Muscle layer of duodenum (tissue), 2 donors: Measurements from ENCODE around the gene KIF11.

Source experiments
- H3K27ac ChIP-seq: one replicate; pipeline ENCODE4 v1.7.0; 2013; ENCODE audit warnings: mild to moderate bottlenecking, low read length
- H3K27me3 ChIP-seq: one replicate; pipeline ENCODE4 v1.7.0; 2013; ENCODE audit warnings: low read depth, mild to moderate bottlenecking, control low read depth, low read length
- H3K36me3 ChIP-seq, 2 donors: one replicate each; pipeline ENCODE4 v1.7.0; 2013; ENCODE audit warnings: low read length in 2 of 2, control low read depth in 1 of 2, mild to moderate bottlenecking in 1 of 2; ENCODE audit not compliant: insufficient read depth in 2 of 2, control insufficient read depth in 1 of 2
- H3K4me1 ChIP-seq, 2 donors: one replicate each; pipeline ENCODE4 v1.7.0; 2013; ENCODE audit warnings: low read length in 2 of 2, mild to moderate bottlenecking in 2 of 2, control low read depth in 1 of 2, moderate library complexity in 1 of 2; ENCODE audit not compliant: insufficient read depth in 2 of 2, control insufficient read depth in 1 of 2
- H3K4me3 ChIP-seq, 2 donors: one replicate each; pipeline ENCODE4 v1.7.0; 2013; ENCODE audit warnings: low read length in 2 of 2, low read depth in 1 of 2, mild to moderate bottlenecking in 1 of 2
- H3K9me3 ChIP-seq, 2 donors: one replicate each; pipeline ENCODE4 v1.7.0; 2013; ENCODE audit warnings: low read length in 2 of 2, control low read depth in 1 of 2, mild to moderate bottlenecking in 1 of 2; ENCODE audit not compliant: control insufficient read depth in 1 of 2
- donor health status: healthy.

Gene KIF11

GRCh38 chr10:92592761-92593618 is at the start of gene KIF11:
KIF11 (plus strand) TSS chr10:92593130; CDS start chr10:92593376, 246 bp downstream.
- Histone ChIP-seq H3K9me3 (no peaks in the 10 kb centered on the region), H3K27me3 (no peaks in the 10 kb centered on the region), H3K4me1 (peaks cover 3 to 8% of the 10 kb centered on the region in 2 donors), H3K36me3 (no peaks in the 10 kb centered on the region), H3K4me3 (peak within 1 kb of the TSS; percentile 95 to 99), H3K27ac (peak within 1 kb of the TSS; percentile 97)

GRCh38 chr10:92544296-92544695 is 48.6 kb upstream of the KIF11 start:
- Histone ChIP-seq H3K4me1 (no peaks in the 10 kb centered on the region), H3K27ac (no peak overlapping the region), H3K27me3 (no peaks in the 10 kb centered on the region), H3K4me3 (no peak overlapping the region), H3K9me3 (no peaks in the 10 kb centered on the region), H3K36me3 (peaks cover 4 to 7% of the 10 kb centered on the region in 2 donors)

- Histone ChIP-seq H3K4me3 (no peak overlapping the region), H3K27ac (no peak overlapping the region), H3K27me3 (no peaks in the 10 kb centered on the region), H3K9me3 (no peaks in the 10 kb centered on the region), H3K4me1 (no peaks in the 10 kb centered on the region), H3K36me3 (peaks cover 4 to 7% of the 10 kb centered on the region in 2 donors)
These were observed 47.4 kb upstream of the KIF11 start for GRCh38 chr10:92545556-92545955.

GRCh38 chr10:92547676-92548075 is 45.3 kb upstream of the KIF11 start:
- H3K36me3 ChIP-seq: peaks cover 4 to 7% of the 10 kb centered on the region in 2 donors
- no peaks in the 10 kb centered on the region for H3K9me3 ChIP-seq
- no peak overlapping the region for H3K27ac ChIP-seq
- no peak overlapping the region for H3K4me3 ChIP-seq
- H3K27me3 ChIP-seq: no peaks in the 10 kb centered on the region
- H3K4me1 ChIP-seq: no peaks in the 10 kb centered on the region

- H3K36me3 ChIP-seq: peaks cover 7 to 22% of the 10 kb centered on the region in 2 donors
- no peak overlapping the region for H3K27ac ChIP-seq
- no peak overlapping the region for H3K4me3 ChIP-seq
- H3K9me3 ChIP-seq: peaks cover 4 to 7% of the 10 kb centered on the region in 2 donors
- H3K4me1 ChIP-seq: no peaks in the 10 kb centered on the region
- no peaks in the 10 kb centered on the region for H3K27me3 ChIP-seq
These were observed 42.0 kb upstream of the KIF11 start for GRCh38 chr10:92550924-92551323.

GRCh38 chr10:92552310-92552709 is 40.6 kb upstream of the KIF11 start:
- no peak overlapping the region for H3K4me3 ChIP-seq
- H3K9me3 ChIP-seq: peaks cover 4 to 7% of the 10 kb centered on the region in 2 donors
- H3K27me3 ChIP-seq: no peaks in the 10 kb centered on the region
- H3K36me3 ChIP-seq: peaks cover 7 to 22% of the 10 kb centered on the region in 2 donors
- no peak overlapping the region for H3K27ac ChIP-seq
- H3K4me1 ChIP-seq: no peaks in the 10 kb centered on the region

GRCh38 chr10:92553959-92554358 is 39.0 kb upstream of the KIF11 start:
- Histone ChIP-seq H3K9me3 (peaks cover 4 to 8% of the 10 kb centered on the region in 2 donors), H3K27me3 (no peaks in the 10 kb centered on the region), H3K4me3 (no peak overlapping the region), H3K36me3 (peaks cover 6 to 21% of the 10 kb centered on the region in 2 donors), H3K4me1 (no peaks in the 10 kb centered on the region), H3K27ac (no peak overlapping the region)

- Histone ChIP-seq H3K27ac (no peak overlapping the region), H3K9me3 (peaks cover 3 to 6% of the 10 kb centered on the region in 2 donors), H3K27me3 (no peaks in the 10 kb centered on the region), H3K4me1 (no peaks in the 10 kb centered on the region), H3K36me3 (peaks cover 6 to 27% of the 10 kb centered on the region in 2 donors), H3K4me3 (no peak overlapping the region)
These were observed 33.9 kb upstream of the KIF11 start for GRCh38 chr10:92559046-92559445.

- Histone ChIP-seq H3K36me3 (peaks cover 6 to 14% of the 10 kb centered on the region in 2 donors), H3K9me3 (peaks cover 0 to 3% of the 10 kb centered on the region in 2 donors), H3K4me3 (no peak overlapping the region), H3K27ac (no peak overlapping the region), H3K27me3 (no peaks in the 10 kb centered on the region), H3K4me1 (no peaks in the 10 kb centered on the region)
These were observed 30.5 kb upstream of the KIF11 start for GRCh38 chr10:92562424-92562823.

GRCh38 chr10:92567952-92568600 is 24.9 kb upstream of the KIF11 start:
- Histone ChIP-seq H3K27me3 (no peaks in the 10 kb centered on the region), H3K36me3 (peaks cover 0 to 3% of the 10 kb centered on the region in 2 donors), H3K9me3 (no peaks in the 10 kb centered on the region), H3K4me3 (no peak overlapping the region), H3K4me1 (peaks cover 4 to 21% of the 10 kb centered on the region in 2 donors), H3K27ac (no peak overlapping the region)

GRCh38 chr10:92569071-92569470 is 23.9 kb upstream of the KIF11 start:
- no peak overlapping the region for H3K27ac ChIP-seq
- peaks cover 2 to 7% of the 10 kb centered on the region in 2 donors for H3K36me3 ChIP-seq
- no peak overlapping the region for H3K4me3 ChIP-seq
- H3K4me1 ChIP-seq: peaks cover 4 to 21% of the 10 kb centered on the region in 2 donors
- no peaks in the 10 kb centered on the region for H3K27me3 ChIP-seq
- no peaks in the 10 kb centered on the region for H3K9me3 ChIP-seq
